Measurements from ENCODE around the gene DNAI1. TPM values are rescaled to one million over a fixed set of nuclear protein-coding genes. Genes with fewer than 3 reads are reported as not detected.
"Not testable (repeated sequence)": the region's sequence is repeated elsewhere in the genome, so short reads cannot be mapped to it uniquely, and the experiment has no call there.

DNAI1 gene
- total RNA-seq, 1 donor from 2014 or later, result not detected

DNA sequence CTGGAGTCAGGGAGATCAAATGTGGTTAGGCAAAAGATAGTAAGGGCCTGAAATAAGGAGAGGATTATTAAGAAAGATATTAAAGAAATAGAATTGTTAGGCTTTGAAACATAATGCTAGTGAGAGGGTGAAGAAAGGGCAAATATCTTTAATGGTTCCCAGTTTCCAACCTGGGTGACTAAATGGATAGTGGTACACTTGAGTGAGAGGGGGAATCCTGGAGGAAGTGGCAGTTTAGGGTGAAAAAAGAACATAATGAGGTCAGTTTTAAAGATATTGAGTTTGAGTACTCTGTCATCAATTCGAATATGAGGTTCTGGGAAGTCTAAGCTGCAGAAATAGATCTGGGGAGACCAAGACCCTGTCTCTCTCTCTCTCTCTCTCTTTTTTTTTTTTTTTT is 18.9 kb downstream of the DNAI1 start:
- DNase-seq (ENCODE audit: low read depth) (no peak), FAIRE-seq (no peak)
- no peak overlapping the region for H3K4me3 ChIP-seq (ENCODE audit: low read depth, low read length)
- TF ChIP-seq, protein P1, sequence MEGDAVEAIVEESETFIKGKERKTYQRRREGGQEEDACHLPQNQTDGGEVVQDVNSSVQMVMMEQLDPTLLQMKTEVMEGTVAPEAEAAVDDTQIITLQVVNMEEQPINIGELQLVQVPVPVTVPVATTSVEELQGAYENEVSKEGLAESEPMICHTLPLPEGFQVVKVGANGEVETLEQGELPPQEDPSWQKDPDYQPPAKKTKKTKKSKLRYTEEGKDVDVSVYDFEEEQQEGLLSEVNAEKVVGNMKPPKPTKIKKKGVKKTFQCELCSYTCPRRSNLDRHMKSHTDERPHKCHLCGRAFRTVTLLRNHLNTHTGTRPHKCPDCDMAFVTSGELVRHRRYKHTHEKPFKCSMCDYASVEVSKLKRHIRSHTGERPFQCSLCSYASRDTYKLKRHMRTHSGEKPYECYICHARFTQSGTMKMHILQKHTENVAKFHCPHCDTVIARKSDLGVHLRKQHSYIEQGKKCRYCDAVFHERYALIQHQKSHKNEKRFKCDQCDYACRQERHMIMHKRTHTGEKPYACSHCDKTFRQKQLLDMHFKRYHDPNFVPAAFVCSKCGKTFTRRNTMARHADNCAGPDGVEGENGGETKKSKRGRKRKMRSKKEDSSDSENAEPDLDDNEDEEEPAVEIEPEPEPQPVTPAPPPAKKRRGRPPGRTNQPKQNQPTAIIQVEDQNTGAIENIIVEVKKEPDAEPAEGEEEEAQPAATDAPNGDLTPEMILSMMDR (IDR thresholded peaks at IDR 0.05; ENCODE audit: insufficient read depth, low read length, severe bottlenecking), result no peak
- no peaks in the 10 kb centered on the region for H3K27me3 ChIP-seq (ENCODE audit: control insufficient read depth, insufficient read depth, low read length)
- H3K36me3 ChIP-seq (ENCODE audit: control insufficient read depth, insufficient read depth, low read length), result no peaks in the 10 kb centered on the region

DNA sequence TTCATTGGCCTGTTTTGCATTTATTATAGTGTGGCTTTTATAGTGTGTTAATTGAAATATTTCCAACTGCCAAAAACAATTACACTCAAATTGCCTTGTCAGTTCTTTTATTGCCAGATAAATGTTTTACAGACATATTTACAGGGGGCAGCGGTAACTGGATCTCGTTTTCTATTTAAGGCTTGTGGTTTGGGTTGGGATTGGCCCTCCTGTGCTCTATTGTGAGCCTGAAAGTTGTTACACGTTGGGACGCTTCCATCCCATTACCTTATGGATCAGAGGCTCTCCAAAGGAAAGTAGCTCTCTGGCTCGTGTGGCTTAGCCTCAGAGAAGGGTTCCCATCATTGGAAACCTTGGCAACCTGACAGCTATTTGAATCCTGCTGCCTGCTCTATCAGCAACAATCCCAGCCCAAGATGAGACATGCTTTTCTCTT is 20.8 kb downstream of the DNAI1 start:
- no peak for FAIRE-seq
- DNase-seq (ENCODE audit: low read depth), result no peak
- H3K4me3 ChIP-seq (ENCODE audit: low read depth, low read length), result no peak overlapping the region
- TF ChIP-seq, protein P1 (IDR thresholded peaks at IDR 0.05; ENCODE audit: insufficient read depth, low read length, severe bottlenecking), result no peak
- H3K36me3 ChIP-seq (ENCODE audit: control insufficient read depth, insufficient read depth, low read length), result no peaks in the 10 kb centered on the region
- H3K27me3 ChIP-seq (ENCODE audit: control insufficient read depth, insufficient read depth, low read length), result no peaks in the 10 kb centered on the region

- H3K36me3 ChIP-seq (ENCODE audit: control insufficient read depth, insufficient read depth, low read length); DNase-seq (ENCODE audit: low read depth); H3K4me3 ChIP-seq (ENCODE audit: low read depth, low read length); FAIRE-seq; H3K27me3 ChIP-seq (ENCODE audit: control insufficient read depth, insufficient read depth, low read length): not testable (repeated sequence)
Observed at GRCh38 chr9:34481620-34482019, 23.0 kb downstream of the DNAI1 start.

GRCh38 chr9:34482746-34483145 is 24.1 kb downstream of the DNAI1 start:
- FAIRE-seq; DNase-seq (ENCODE audit: low read depth); H3K27me3 ChIP-seq (ENCODE audit: control insufficient read depth, insufficient read depth, low read length); H3K36me3 ChIP-seq (ENCODE audit: control insufficient read depth, insufficient read depth, low read length); H3K4me3 ChIP-seq (ENCODE audit: low read depth, low read length): not testable (repeated sequence)

DNA sequence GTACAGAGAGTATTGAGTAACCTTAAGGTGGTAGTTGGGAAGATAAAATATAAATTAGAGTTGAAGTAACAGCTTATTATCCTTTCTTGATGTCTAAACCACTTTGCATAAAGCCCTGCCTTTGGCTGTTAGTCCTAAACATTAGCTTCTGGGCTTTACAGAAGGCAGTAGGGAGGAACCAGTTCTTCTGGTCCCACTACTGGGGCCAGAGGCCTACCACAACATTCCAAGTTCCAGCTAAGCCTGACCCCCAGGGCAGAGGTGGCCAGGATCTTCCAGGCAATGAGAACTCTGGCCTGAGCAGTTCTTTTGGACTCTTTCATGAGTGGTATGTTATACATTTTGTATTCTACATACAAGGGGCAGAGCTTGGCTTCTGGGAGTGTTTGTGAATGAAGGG is 26.1 kb downstream of the DNAI1 start:
- no peak overlapping the region for H3K4me3 ChIP-seq (ENCODE audit: low read depth, low read length)
- H3K36me3 ChIP-seq (ENCODE audit: control insufficient read depth, insufficient read depth, low read length), result no peaks in the 10 kb centered on the region
- TF ChIP-seq, protein P1 (IDR thresholded peaks at IDR 0.05; ENCODE audit: insufficient read depth, low read length, severe bottlenecking), result no peak
- H3K27me3 ChIP-seq (ENCODE audit: control insufficient read depth, insufficient read depth, low read length), result no peaks in the 10 kb centered on the region
- FAIRE-seq (no peak), DNase-seq (ENCODE audit: low read depth) (peak; percentile 8)

DNA sequence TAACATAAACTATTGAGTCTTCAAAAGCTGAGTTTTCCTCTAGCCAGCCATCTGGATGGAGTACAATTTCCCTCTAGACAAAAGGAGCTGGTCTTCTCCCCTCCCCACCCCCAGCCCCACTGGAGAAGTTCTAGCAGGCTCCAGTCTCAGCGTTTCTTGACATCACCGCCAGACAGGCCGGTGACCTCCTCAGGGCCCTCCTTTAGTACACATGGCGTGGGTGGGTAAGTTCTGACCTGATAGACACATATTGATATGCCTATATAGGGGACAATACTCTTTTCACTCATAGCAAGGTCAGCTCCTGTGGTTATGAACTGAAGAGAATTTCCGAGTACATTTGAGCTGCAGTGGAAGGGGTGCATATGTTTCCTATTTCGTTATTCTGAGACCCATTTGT is 27.2 kb downstream of the DNAI1 start:
- H3K27me3 ChIP-seq (ENCODE audit: control insufficient read depth, insufficient read depth, low read length), result peaks cover 1% of the 10 kb centered on the region
- no peak overlapping the region for H3K4me3 ChIP-seq (ENCODE audit: low read depth, low read length)
- FAIRE-seq, result no peak
- no peaks in the 10 kb centered on the region for H3K36me3 ChIP-seq (ENCODE audit: control insufficient read depth, insufficient read depth, low read length)
- TF ChIP-seq, protein P1 (IDR thresholded peaks at IDR 0.05; ENCODE audit: insufficient read depth, low read length, severe bottlenecking), result no peak
- no peak for DNase-seq (ENCODE audit: low read depth)

- H3K36me3 ChIP-seq (ENCODE audit: control insufficient read depth, insufficient read depth, low read length), result no peaks in the 10 kb centered on the region
Observed at GRCh38 chr9:34486572-34486971, 28.0 kb downstream of the DNAI1 start.

More at GRCh38 chr9:34486572-34486971, 28.0 kb downstream of the DNAI1 start:
- TF ChIP-seq, protein P1 (IDR thresholded peaks at IDR 0.05; ENCODE audit: insufficient read depth, low read length, severe bottlenecking), result no peak
- no peak for DNase-seq (ENCODE audit: low read depth)
- no peak for FAIRE-seq
- Histone ChIP-seq H3K27me3 (ENCODE audit: control insufficient read depth, insufficient read depth, low read length) (peaks cover 1% of the 10 kb centered on the region), H3K4me3 (ENCODE audit: low read depth, low read length) (no peak overlapping the region)

Measured in bronchial epithelial cell (primary cell).